ENCODE measurements around the gene CRYBG1.

DNA sequence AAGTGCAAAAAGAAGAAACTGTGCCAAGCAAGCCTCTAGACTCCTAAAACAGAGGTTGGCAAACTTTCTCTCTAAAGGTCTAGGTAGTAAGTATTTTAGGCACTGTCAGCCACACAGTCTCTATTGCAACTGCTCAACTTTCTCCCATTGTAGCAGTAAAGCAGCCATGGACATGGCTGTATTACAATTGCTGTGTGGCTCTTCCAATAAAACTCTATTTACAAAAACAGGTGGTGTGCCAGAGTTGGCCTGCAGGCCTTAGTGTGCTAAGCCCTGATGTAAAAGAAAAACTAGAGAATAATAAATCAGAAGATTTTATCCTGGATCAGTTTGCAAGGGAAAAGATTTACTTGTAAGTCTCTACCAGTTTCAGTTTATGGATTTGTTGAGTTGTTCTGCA lies 74.0 kb downstream of the CRYBG1 start:
- TF ChIP-seq, protein P1, sequence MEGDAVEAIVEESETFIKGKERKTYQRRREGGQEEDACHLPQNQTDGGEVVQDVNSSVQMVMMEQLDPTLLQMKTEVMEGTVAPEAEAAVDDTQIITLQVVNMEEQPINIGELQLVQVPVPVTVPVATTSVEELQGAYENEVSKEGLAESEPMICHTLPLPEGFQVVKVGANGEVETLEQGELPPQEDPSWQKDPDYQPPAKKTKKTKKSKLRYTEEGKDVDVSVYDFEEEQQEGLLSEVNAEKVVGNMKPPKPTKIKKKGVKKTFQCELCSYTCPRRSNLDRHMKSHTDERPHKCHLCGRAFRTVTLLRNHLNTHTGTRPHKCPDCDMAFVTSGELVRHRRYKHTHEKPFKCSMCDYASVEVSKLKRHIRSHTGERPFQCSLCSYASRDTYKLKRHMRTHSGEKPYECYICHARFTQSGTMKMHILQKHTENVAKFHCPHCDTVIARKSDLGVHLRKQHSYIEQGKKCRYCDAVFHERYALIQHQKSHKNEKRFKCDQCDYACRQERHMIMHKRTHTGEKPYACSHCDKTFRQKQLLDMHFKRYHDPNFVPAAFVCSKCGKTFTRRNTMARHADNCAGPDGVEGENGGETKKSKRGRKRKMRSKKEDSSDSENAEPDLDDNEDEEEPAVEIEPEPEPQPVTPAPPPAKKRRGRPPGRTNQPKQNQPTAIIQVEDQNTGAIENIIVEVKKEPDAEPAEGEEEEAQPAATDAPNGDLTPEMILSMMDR (IDR thresholded peaks at IDR 0.05) = no peak
- no peak for TF ChIP-seq POLR2A (IDR thresholded peaks at IDR 0.05)
